Neural cell (in vitro differentiated cells): ENCODE measurements around the gene CCSER2.

Source experiments
- MXI1 ChIP-seq: fragments of 450-650 bp; conservative IDR thresholded peaks from 2 replicates; pipeline ENCODE4 v1.6.1; 2014; ENCODE audit warnings: antibody characterized with exemption, mild to moderate bottlenecking; ENCODE audit not compliant: poor library complexity, severe bottlenecking
- REST ChIP-seq: IDR thresholded peaks from 2 replicates; pipeline ENCODE4 v1.6.1; 2012; ENCODE audit warnings: borderline replicate concordance

- TF ChIP-seq REST (no peak), MXI1 (no peak)
These were observed 62.9 kb downstream of the CCSER2 start for GRCh38 chr10:84391326-84391725.
